ENCODE results near the gene MLIP. TPM values are rescaled to one million over a fixed set of nuclear protein-coding genes. Genes with fewer than 3 reads are reported as not detected.

MLIP gene
- total and polyA plus RNA-seq, 2 donors from 2014 or later = 1.7 to 2.4 TPM

DNA sequence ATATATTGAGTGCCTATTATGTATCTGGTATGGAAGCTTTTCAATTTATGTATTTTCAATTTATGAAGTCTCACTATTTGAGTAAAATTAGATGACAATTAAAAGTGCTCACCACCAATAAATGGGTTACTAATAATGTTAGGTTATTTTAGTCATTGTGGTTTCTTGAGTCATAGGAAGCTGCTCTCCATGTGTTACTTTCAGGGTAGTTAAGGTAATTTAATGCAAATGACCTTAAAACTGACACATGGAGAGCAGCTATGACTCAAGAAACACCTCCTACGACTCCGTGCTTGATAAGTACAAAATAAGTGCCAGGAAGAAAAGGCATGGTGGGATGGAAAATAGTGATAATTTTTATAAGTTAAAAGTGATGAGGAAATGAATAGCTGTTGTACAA is 180.5 kb downstream of the MLIP start:
- FAIRE-seq (no peak), DNase-seq (no peak)
- Histone ChIP-seq H3K9ac (ENCODE audit: low read length in 3 of 3) (no peak overlapping the region), H3K27ac (ENCODE audit: low read depth in 2 of 2, low read length in 2 of 2) (no peak overlapping the region), H3K4me3 (ENCODE audit: low read length in 3 of 3) (no peak overlapping the region), H3K4me1 (ENCODE audit: control insufficient read depth in 2 of 3, insufficient read depth in 2 of 3, low read depth in 1 of 3, low read length in 3 of 3) (no peaks in the 10 kb centered on the region), H3K36me3 (ENCODE audit: control insufficient read depth in 2 of 3, insufficient read depth in 3 of 3, low read length in 3 of 3) (no peaks in the 10 kb centered on the region), H3K27me3 (ENCODE audit: control insufficient read depth, insufficient read depth, low read length) (no peaks in the 10 kb centered on the region), H3K9me3 (ENCODE audit: control insufficient read depth in 2 of 3, insufficient read depth in 1 of 3, low read length in 3 of 3) (no peaks in the 10 kb centered on the region)
- intact Hi-C loops (cut with DNase I) = no loop called here
- TF ChIP-seq, protein P1, sequence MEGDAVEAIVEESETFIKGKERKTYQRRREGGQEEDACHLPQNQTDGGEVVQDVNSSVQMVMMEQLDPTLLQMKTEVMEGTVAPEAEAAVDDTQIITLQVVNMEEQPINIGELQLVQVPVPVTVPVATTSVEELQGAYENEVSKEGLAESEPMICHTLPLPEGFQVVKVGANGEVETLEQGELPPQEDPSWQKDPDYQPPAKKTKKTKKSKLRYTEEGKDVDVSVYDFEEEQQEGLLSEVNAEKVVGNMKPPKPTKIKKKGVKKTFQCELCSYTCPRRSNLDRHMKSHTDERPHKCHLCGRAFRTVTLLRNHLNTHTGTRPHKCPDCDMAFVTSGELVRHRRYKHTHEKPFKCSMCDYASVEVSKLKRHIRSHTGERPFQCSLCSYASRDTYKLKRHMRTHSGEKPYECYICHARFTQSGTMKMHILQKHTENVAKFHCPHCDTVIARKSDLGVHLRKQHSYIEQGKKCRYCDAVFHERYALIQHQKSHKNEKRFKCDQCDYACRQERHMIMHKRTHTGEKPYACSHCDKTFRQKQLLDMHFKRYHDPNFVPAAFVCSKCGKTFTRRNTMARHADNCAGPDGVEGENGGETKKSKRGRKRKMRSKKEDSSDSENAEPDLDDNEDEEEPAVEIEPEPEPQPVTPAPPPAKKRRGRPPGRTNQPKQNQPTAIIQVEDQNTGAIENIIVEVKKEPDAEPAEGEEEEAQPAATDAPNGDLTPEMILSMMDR (IDR thresholded peaks at IDR 0.05; ENCODE audit: borderline replicate concordance, extremely low read depth, insufficient read depth) = no peak

DNA sequence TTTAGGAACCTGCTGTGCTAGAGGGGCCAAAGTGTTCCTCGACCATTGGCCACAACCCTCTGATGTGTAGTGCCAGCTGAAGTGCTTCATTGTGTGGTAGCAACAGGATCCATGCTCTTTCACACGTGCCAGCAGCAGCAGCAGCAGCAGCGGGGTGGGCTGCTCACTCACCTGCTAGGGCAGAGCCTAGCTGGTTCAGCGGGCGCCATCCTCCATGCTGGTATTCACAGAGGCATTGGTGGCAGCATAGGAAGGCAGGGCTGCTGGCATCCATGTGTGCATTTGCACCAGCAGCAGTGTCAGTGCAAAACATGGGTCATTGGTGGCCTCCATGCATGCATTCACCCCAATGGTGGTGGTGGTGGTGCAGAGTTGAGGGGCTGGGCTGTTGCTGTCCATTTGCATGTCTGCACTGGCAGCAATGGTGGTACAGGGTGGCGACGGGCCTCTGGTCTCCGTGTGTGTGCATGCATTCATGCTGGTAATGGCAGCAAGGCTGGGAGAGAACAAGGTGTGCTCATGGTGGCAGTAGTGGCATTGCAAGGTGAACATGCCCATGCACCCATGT is 183.8 kb downstream of the MLIP start:
- H3K27ac ChIP-seq (ENCODE audit: low read depth in 2 of 2, low read length in 2 of 2) = no peak overlapping the region
- H3K9me3 ChIP-seq (ENCODE audit: control insufficient read depth in 2 of 3, insufficient read depth in 1 of 3, low read length in 3 of 3) = no peaks in the 10 kb centered on the region
- no peaks in the 10 kb centered on the region for H3K36me3 ChIP-seq (ENCODE audit: control insufficient read depth in 2 of 3, insufficient read depth in 3 of 3, low read length in 3 of 3)
- H3K27me3 ChIP-seq (ENCODE audit: control insufficient read depth, insufficient read depth, low read length) = no peaks in the 10 kb centered on the region
- H3K4me3 ChIP-seq (ENCODE audit: low read length in 3 of 3) = no peak overlapping the region
- peak in 1 of 5 donors; percentile 39 for DNase-seq
- intact Hi-C loops (cut with DNase I) = no loop called here
- no peaks in the 10 kb centered on the region for H3K4me1 ChIP-seq (ENCODE audit: control insufficient read depth in 2 of 3, insufficient read depth in 2 of 3, low read depth in 1 of 3, low read length in 3 of 3)
- TF ChIP-seq, protein P1 (IDR thresholded peaks at IDR 0.05; ENCODE audit: borderline replicate concordance, extremely low read depth, insufficient read depth) = no peak
- H3K9ac ChIP-seq (ENCODE audit: low read length in 3 of 3) = no peak overlapping the region
- no peak for FAIRE-seq

DNA sequence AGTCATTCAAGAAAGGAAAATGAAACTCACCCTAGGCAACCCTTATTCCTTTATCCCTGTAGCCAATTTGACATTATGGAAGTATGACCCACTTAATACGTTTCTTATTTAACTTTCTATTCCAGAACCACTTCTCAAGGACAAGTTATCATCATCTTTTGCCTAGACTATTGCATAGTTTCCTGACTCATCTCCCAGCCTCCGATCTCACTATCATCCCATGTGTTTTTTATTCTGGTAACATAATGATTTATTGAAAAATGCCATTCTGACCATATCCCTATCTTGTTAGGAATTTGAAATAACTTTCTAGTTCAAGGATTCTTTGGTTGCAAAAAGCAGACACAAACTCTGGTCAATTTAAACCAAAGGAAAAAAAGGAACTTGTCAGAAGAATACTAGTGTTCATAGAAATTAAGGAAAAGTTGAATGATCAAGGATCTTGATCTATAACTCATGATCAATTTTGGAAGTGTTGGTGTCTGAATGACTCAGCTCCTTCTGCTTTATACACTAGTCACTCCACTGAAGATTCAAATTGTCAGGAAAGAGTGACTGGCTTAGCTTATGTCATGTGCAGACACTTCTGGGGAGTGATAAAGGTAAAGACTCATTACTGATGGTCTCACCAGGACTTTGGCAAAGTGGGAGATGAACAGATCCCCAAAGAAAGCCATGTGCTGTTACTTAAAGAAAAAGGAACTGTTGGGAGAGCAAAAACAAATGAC is 188.5 kb downstream of the MLIP start:
- Histone ChIP-seq H3K27me3 (ENCODE audit: control insufficient read depth, insufficient read depth, low read length) (no peaks in the 10 kb centered on the region), H3K4me3 (ENCODE audit: low read length in 3 of 3) (no peak overlapping the region), H3K9me3 (ENCODE audit: control insufficient read depth in 2 of 3, insufficient read depth in 1 of 3, low read length in 3 of 3) (no peaks in the 10 kb centered on the region), H3K9ac (ENCODE audit: low read length in 3 of 3) (no peak overlapping the region), H3K4me1 (ENCODE audit: control insufficient read depth in 2 of 3, insufficient read depth in 2 of 3, low read depth in 1 of 3, low read length in 3 of 3) (no peaks in the 10 kb centered on the region), H3K27ac (ENCODE audit: low read depth in 2 of 2, low read length in 2 of 2) (no peak overlapping the region), H3K36me3 (ENCODE audit: control insufficient read depth in 2 of 3, insufficient read depth in 3 of 3, low read length in 3 of 3) (no peaks in the 10 kb centered on the region)
- TF ChIP-seq, protein P1 (IDR thresholded peaks at IDR 0.05; ENCODE audit: borderline replicate concordance, extremely low read depth, insufficient read depth) = no peak
- intact Hi-C loops (cut with DNase I) = no loop called here
- no peak for DNase-seq
- FAIRE-seq = no peak

All from kidney (tissue), 14 donors.